Activated CD4-positive, alpha-beta T cell treated with anti-CD3 and anti-CD28 coated beads, Interleukin-10, Interleukin-2, amounts not matched to agents 100 ng/mL and 50 ng/mL, durations not matched to agents 16 hours and 8 hours (primary cell): Measurements from ENCODE around the gene NFKB2.

ENCODE experiments used
- DNase-seq: peaks from one replicate; pipeline ENCODE4 v3.0.0-alpha.2; 2020

NFKB2 gene

GRCh38 chr10:102409604-102410428 lies 14.3 kb downstream of the NFKB2 start:
- no peak for DNase-seq

- peak; percentile 53 for DNase-seq
Observed at GRCh38 chr10:102410429-102411073, 15.0 kb downstream of the NFKB2 start.

- DNase-seq: no peak
Observed at GRCh38 chr10:102411341-102412255, 16.1 kb downstream of the NFKB2 start.

- DNase-seq: no peak
Observed at GRCh38 chr10:102412293-102412692, 16.8 kb downstream of the NFKB2 start.

- DNase-seq: peak; percentile 53
Observed at GRCh38 chr10:102413053-102413705, 17.7 kb downstream of the NFKB2 start.

GRCh38 chr10:102413806-102414561 lies 18.5 kb downstream of the NFKB2 start:
- DNase-seq: no peak

- DNase-seq: no peak
Observed at GRCh38 chr10:102414749-102415148, 19.2 kb downstream of the NFKB2 start.

- no peak for DNase-seq
Observed at GRCh38 chr10:102416283-102416682, 20.8 kb downstream of the NFKB2 start.

- no peak for DNase-seq
Observed at GRCh38 chr10:102416695-102417094, 21.2 kb downstream of the NFKB2 start.

- no peak for DNase-seq
Observed at GRCh38 chr10:102418622-102419268, 23.2 kb downstream of the NFKB2 start, which contains the start of gene PSD. PSD (minus strand) TSS chr10:102418785; CDS start chr10:102417038, 1,747 bp downstream.

GRCh38 chr10:102419269-102420180 lies 24.0 kb downstream of the NFKB2 start:
- DNase-seq: peak; percentile 76

GRCh38 chr10:102420181-102420713 lies 24.7 kb downstream of the NFKB2 start:
- DNase-seq: no peak

GRCh38 chr10:102420714-102421506 lies 25.4 kb downstream of the NFKB2 start, which contains the start of gene FBXL15:
FBXL15 (plus strand) TSS chr10:102420836; CDS start chr10:102421130, 294 bp downstream.
- DNase-seq: peak; percentile 97

GRCh38 chr10:102421507-102421756 lies 25.9 kb downstream of the NFKB2 start:
- DNase-seq: no peak

- DNase-seq: no peak
Observed at GRCh38 chr10:102421757-102422512, 26.4 kb downstream of the NFKB2 start.

GRCh38 chr10:102422545-102423129 lies 27.1 kb downstream of the NFKB2 start:
- DNase-seq: peak; percentile 73

GRCh38 chr10:102423372-102423968 lies 28.0 kb downstream of the NFKB2 start:
- DNase-seq: no peak

- DNase-seq: no peak
Observed at GRCh38 chr10:102424145-102424544, 28.6 kb downstream of the NFKB2 start.
